ENCODE results near the gene WNT11.

The WNT11 gene

GRCh38 chr11:76206327-76207081 is at the start of gene WNT11:
TSS of gene WNT11 (minus strand) at chr11:76206502. CDS start at chr11:76206407, 95 bp downstream.
- H3K4me1 ChIP-seq (ENCODE audit: insufficient read depth, insufficient read length) = peaks cover 7% of the 10 kb centered on the region
- H3K9me3 ChIP-seq (ENCODE audit: insufficient read depth, low read length) = no peaks in the 10 kb centered on the region
- DNase-seq (ENCODE audit: low read depth, low spot score) = no peak
- peaks cover 77% of the 10 kb centered on the region for H3K27me3 ChIP-seq (ENCODE audit: insufficient read depth, insufficient read length)
- H3K4me3 ChIP-seq (ENCODE audit: insufficient read length, low read depth) = peak within 1 kb of the TSS; percentile 43
- H3K9ac ChIP-seq (ENCODE audit: insufficient read length, low read depth) = peak within 1 kb of the TSS; percentile 74
- H3K36me3 ChIP-seq (ENCODE audit: insufficient read depth, insufficient read length, low read length) = no peaks in the 10 kb centered on the region
- no peak for TF ChIP-seq SUZ12 (IDR thresholded peaks at IDR 0.05; ENCODE audit: extremely low read depth, insufficient read depth, insufficient read length)
- TF ChIP-seq ZNF274 (IDR thresholded peaks at IDR 0.05; ENCODE audit: low read depth, low read length) = no peak
- TF ChIP-seq YY1 (IDR thresholded peaks at IDR 0.05; ENCODE audit: insufficient read depth, insufficient read length) = no peak

- TF ChIP-seq ZNF274 (IDR thresholded peaks at IDR 0.05; ENCODE audit: low read depth, low read length) (no peak), YY1 (IDR thresholded peaks at IDR 0.05; ENCODE audit: insufficient read depth, insufficient read length) (no peak), SUZ12 (IDR thresholded peaks at IDR 0.05; ENCODE audit: extremely low read depth, insufficient read depth, insufficient read length) (no peak)
- peaks cover 6% of the 10 kb centered on the region for H3K4me1 ChIP-seq (ENCODE audit: insufficient read depth, insufficient read length)
- no peak for DNase-seq (ENCODE audit: low read depth, low spot score)
- H3K9me3 ChIP-seq (ENCODE audit: insufficient read depth, low read length) = peaks cover 8% of the 10 kb centered on the region; the same call in 1 of the 2 replicates
- H3K9ac ChIP-seq (ENCODE audit: insufficient read length, low read depth) = no peak overlapping the region
- H3K4me3 ChIP-seq (ENCODE audit: insufficient read length, low read depth) = no peak overlapping the region
- no peaks in the 10 kb centered on the region for H3K36me3 ChIP-seq (ENCODE audit: insufficient read depth, insufficient read length, low read length)
- H3K27me3 ChIP-seq (ENCODE audit: insufficient read depth, insufficient read length) = no peaks in the 10 kb centered on the region
These were observed 47.1 kb upstream of the WNT11 start for GRCh38 chr11:76253416-76253815.

- H3K9me3 ChIP-seq (ENCODE audit: insufficient read depth, low read length) = peaks cover 8% of the 10 kb centered on the region; the same call in 1 of the 2 replicates
- peaks cover 6% of the 10 kb centered on the region for H3K4me1 ChIP-seq (ENCODE audit: insufficient read depth, insufficient read length)
- no peaks in the 10 kb centered on the region for H3K36me3 ChIP-seq (ENCODE audit: insufficient read depth, insufficient read length, low read length)
- no peak for TF ChIP-seq SUZ12 (IDR thresholded peaks at IDR 0.05; ENCODE audit: extremely low read depth, insufficient read depth, insufficient read length)
- TF ChIP-seq YY1 (IDR thresholded peaks at IDR 0.05; ENCODE audit: insufficient read depth, insufficient read length) = no peak
- no peak for TF ChIP-seq ZNF274 (IDR thresholded peaks at IDR 0.05; ENCODE audit: low read depth, low read length)
- no peaks in the 10 kb centered on the region for H3K27me3 ChIP-seq (ENCODE audit: insufficient read depth, insufficient read length)
- no peak overlapping the region for H3K4me3 ChIP-seq (ENCODE audit: insufficient read length, low read depth)
- H3K9ac ChIP-seq (ENCODE audit: insufficient read length, low read depth) = no peak overlapping the region
- no peak for DNase-seq (ENCODE audit: low read depth, low spot score)
These were observed 46.3 kb upstream of the WNT11 start for GRCh38 chr11:76252631-76253070.

- H3K9me3 ChIP-seq (ENCODE audit: insufficient read depth, low read length) = peaks cover 8% of the 10 kb centered on the region; the same call in 1 of the 2 replicates
- H3K4me3 ChIP-seq (ENCODE audit: insufficient read length, low read depth) = no peak overlapping the region
- no peak overlapping the region for H3K9ac ChIP-seq (ENCODE audit: insufficient read length, low read depth)
- H3K27me3 ChIP-seq (ENCODE audit: insufficient read depth, insufficient read length) = no peaks in the 10 kb centered on the region
- no peak for DNase-seq (ENCODE audit: low read depth, low spot score)
- TF ChIP-seq SUZ12 (IDR thresholded peaks at IDR 0.05; ENCODE audit: extremely low read depth, insufficient read depth, insufficient read length) (no peak), ZNF274 (IDR thresholded peaks at IDR 0.05; ENCODE audit: low read depth, low read length) (no peak), YY1 (IDR thresholded peaks at IDR 0.05; ENCODE audit: insufficient read depth, insufficient read length) (no peak)
- H3K4me1 ChIP-seq (ENCODE audit: insufficient read depth, insufficient read length) = peaks cover under 1% of the 10 kb centered on the region
- no peaks in the 10 kb centered on the region for H3K36me3 ChIP-seq (ENCODE audit: insufficient read depth, insufficient read length, low read length)
These were observed 45.3 kb upstream of the WNT11 start for GRCh38 chr11:76251576-76251975.

- Histone ChIP-seq H3K9ac (ENCODE audit: insufficient read length, low read depth) (no peak overlapping the region), H3K4me1 (ENCODE audit: insufficient read depth, insufficient read length) (no peaks in the 10 kb centered on the region), H3K4me3 (ENCODE audit: insufficient read length, low read depth) (no peak overlapping the region), H3K9me3 (ENCODE audit: insufficient read depth, low read length) (peaks cover 8% of the 10 kb centered on the region; the same call in 1 of the 2 replicates), H3K36me3 (ENCODE audit: insufficient read depth, insufficient read length, low read length) (no peaks in the 10 kb centered on the region), H3K27me3 (ENCODE audit: insufficient read depth, insufficient read length) (no peaks in the 10 kb centered on the region)
- no peak for TF ChIP-seq YY1 (IDR thresholded peaks at IDR 0.05; ENCODE audit: insufficient read depth, insufficient read length)
- no peak for TF ChIP-seq SUZ12 (IDR thresholded peaks at IDR 0.05; ENCODE audit: extremely low read depth, insufficient read depth, insufficient read length)
- no peak for TF ChIP-seq ZNF274 (IDR thresholded peaks at IDR 0.05; ENCODE audit: low read depth, low read length)
- DNase-seq (ENCODE audit: low read depth, low spot score) = no peak
These were observed 44.9 kb upstream of the WNT11 start for GRCh38 chr11:76251226-76251575.

GRCh38 chr11:76250520-76251225 is 44.4 kb upstream of the WNT11 start:
- TF ChIP-seq ZNF274 (IDR thresholded peaks at IDR 0.05; ENCODE audit: low read depth, low read length) = no peak
- TF ChIP-seq SUZ12 (IDR thresholded peaks at IDR 0.05; ENCODE audit: extremely low read depth, insufficient read depth, insufficient read length) = no peak
- no peak for TF ChIP-seq YY1 (IDR thresholded peaks at IDR 0.05; ENCODE audit: insufficient read depth, insufficient read length)
- Histone ChIP-seq H3K9me3 (ENCODE audit: insufficient read depth, low read length) (peaks cover 8% of the 10 kb centered on the region; the same call in 1 of the 2 replicates), H3K27me3 (ENCODE audit: insufficient read depth, insufficient read length) (no peaks in the 10 kb centered on the region), H3K9ac (ENCODE audit: insufficient read length, low read depth) (no peak overlapping the region), H3K36me3 (ENCODE audit: insufficient read depth, insufficient read length, low read length) (no peaks in the 10 kb centered on the region), H3K4me1 (ENCODE audit: insufficient read depth, insufficient read length) (no peaks in the 10 kb centered on the region), H3K4me3 (ENCODE audit: insufficient read length, low read depth) (no peak overlapping the region)
- DNase-seq (ENCODE audit: low read depth, low spot score) = no peak

- DNase-seq (ENCODE audit: low read depth, low spot score) = no peak
- Histone ChIP-seq H3K9me3 (ENCODE audit: insufficient read depth, low read length) (peaks cover 8% of the 10 kb centered on the region; the same call in 1 of the 2 replicates), H3K4me3 (ENCODE audit: insufficient read length, low read depth) (no peak overlapping the region), H3K27me3 (ENCODE audit: insufficient read depth, insufficient read length) (peaks cover 2% of the 10 kb centered on the region), H3K9ac (ENCODE audit: insufficient read length, low read depth) (no peak overlapping the region), H3K36me3 (ENCODE audit: insufficient read depth, insufficient read length, low read length) (no peaks in the 10 kb centered on the region), H3K4me1 (ENCODE audit: insufficient read depth, insufficient read length) (no peaks in the 10 kb centered on the region)
- TF ChIP-seq SUZ12 (IDR thresholded peaks at IDR 0.05; ENCODE audit: extremely low read depth, insufficient read depth, insufficient read length) = no peak
- TF ChIP-seq YY1 (IDR thresholded peaks at IDR 0.05; ENCODE audit: insufficient read depth, insufficient read length) = no peak
- TF ChIP-seq ZNF274 (IDR thresholded peaks at IDR 0.05; ENCODE audit: low read depth, low read length) = no peak
These were observed 43.0 kb upstream of the WNT11 start for GRCh38 chr11:76249195-76249741.
